T-helper 22 cell (primary cell): Measurements from ENCODE around the gene LCK.

Experiments
- DNase-seq: peaks from one replicate; pipeline ENCODE4 v3.0.0-alpha.2; 2020; ENCODE audit warnings: low read depth

LCK gene

GRCh38 chr1:32327204-32327603, 76.1 kb downstream of the LCK start:
- no peak for DNase-seq

GRCh38 chr1:32329931-32330466, 78.9 kb downstream of the LCK start:
- DNase-seq, result no peak

- DNase-seq, result no peak
These were observed 79.6 kb downstream of the LCK start for GRCh38 chr1:32330558-32331151.

DNA sequence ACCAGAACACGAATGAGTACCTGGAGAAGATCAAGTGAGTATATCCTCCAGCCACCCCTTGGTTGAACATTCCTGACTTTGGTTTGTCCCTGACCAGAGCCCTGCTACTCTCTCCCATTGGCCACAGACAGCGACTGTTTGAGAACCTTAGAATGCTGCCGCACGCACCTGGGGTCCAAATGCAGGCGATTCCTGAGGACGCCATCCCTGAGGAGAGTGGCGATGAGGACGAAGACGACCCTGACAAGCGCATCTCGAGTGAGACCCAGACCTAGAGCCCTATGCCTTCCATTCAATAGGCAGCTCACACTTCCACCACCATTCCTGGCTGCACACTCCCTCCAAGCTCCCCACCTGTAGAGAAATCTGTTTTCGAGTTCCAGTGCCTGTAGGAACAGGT, 80.5 kb downstream of the LCK start:
- DNase-seq, result no peak

GRCh38 chr1:32332290-32333079, 81.4 kb downstream of the LCK start:
- DNase-seq, result no peak

- no peak for DNase-seq
These were observed 82.3 kb downstream of the LCK start for GRCh38 chr1:32333251-32333963.

GRCh38 chr1:32334274-32334861, 83.3 kb downstream of the LCK start:
- DNase-seq, result no peak

DNA sequence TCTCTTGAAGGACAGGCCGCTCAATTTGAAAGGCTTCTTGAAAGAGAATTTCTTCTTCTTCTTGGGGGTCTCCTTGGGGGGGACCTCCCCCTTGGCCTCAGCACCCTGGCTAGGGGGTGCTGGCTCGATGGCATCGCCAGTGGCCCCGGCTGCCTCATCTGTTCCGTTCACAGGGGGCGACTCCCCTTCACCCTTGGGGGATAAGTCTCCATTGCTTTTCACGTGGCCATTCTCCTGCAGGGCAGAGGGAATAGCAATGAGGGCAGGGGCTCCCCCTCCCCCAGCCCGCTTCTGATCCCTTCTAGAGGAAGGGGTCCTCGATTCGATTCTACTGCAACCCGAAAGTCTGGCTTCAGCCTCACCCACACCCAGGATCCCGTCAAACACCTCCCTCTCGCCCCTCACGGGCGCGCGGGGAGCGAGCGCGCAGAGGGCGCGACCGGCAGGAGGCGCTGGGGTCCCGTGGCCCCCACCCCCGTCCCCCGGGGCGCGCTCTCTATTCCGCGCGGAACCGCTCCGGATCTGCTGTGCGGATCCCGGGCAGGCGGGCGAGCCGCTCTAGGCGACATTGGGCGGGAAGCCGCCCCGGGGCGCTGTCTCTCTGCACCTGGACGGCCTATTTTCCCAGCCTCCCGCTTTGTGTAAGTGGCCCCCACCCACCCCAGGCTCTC, 83.9 kb downstream of the LCK start:
- peak; percentile 44 for DNase-seq

- no peak for DNase-seq
These were observed 84.4 kb downstream of the LCK start for GRCh38 chr1:32335535-32335789.
